Endodermal cell (in vitro differentiated cells): ENCODE measurements around the gene TSPAN33. TPM values are rescaled to one million over a fixed set of nuclear protein-coding genes. Genes with fewer than 3 reads are reported as not detected.

Experiments used
- DNase-seq: peaks from one replicate; pipeline ENCODE4 v3.0.0-alpha.2; 2017
- H3K27ac ChIP-seq: 2 replicates; pipeline ENCODE4 v1.5.1; 2013; ENCODE audit warnings: mild to moderate bottlenecking, low read depth, low read length, moderate library complexity
- H3K27me3 ChIP-seq: 2 replicates; pipeline ENCODE4 v1.6.1; 2013; ENCODE audit warnings: mild to moderate bottlenecking, low read length, moderate library complexity; ENCODE audit not compliant: insufficient read depth, control insufficient read depth, poor library complexity, severe bottlenecking
- H3K36me3 ChIP-seq: 2 replicates; pipeline ENCODE4 v1.7.0; 2013; ENCODE audit warnings: mild to moderate bottlenecking, low read length, moderate library complexity; ENCODE audit not compliant: control insufficient read depth, insufficient read depth
- H3K4me1 ChIP-seq: one replicate; pipeline ENCODE4 v1.7.0; 2013; ENCODE audit warnings: low read length; ENCODE audit not compliant: control insufficient read depth, insufficient read depth
- H3K4me3 ChIP-seq: 2 replicates; pipeline ENCODE4 v1.5.1; 2013; ENCODE audit warnings: mild to moderate bottlenecking, low read length, moderate library complexity
- H3K9ac ChIP-seq: 2 replicates; pipeline ENCODE4 v1.6.1; 2013; ENCODE audit warnings: mild to moderate bottlenecking, low read length, moderate library complexity; ENCODE audit not compliant: poor library complexity, severe bottlenecking; ENCODE audit errors: extremely low read depth
- H3K9me3 ChIP-seq: 2 replicates; pipeline ENCODE4 v1.6.1; 2013; ENCODE audit warnings: mild to moderate bottlenecking, low read length, moderate library complexity; ENCODE audit not compliant: control insufficient read depth
- H3K27ac Mint-ChIP-seq: 2 replicates; pipeline ENCODE4 v1.8.0; 2020; ENCODE audit warnings: mixed read lengths
- H3K27me3 Mint-ChIP-seq: 2 replicates; pipeline ENCODE4 v1.8.0; 2021; ENCODE audit warnings: mild to moderate bottlenecking, mixed read lengths; ENCODE audit not compliant: insufficient read depth
- H3K36me3 Mint-ChIP-seq: 2 replicates; pipeline ENCODE4 v1.8.0; 2020; ENCODE audit warnings: low read depth, mixed read lengths
- H3K4me1 Mint-ChIP-seq: 2 replicates; pipeline ENCODE4 v1.8.0; 2020; ENCODE audit warnings: mixed read lengths
- H3K4me3 Mint-ChIP-seq: 2 replicates; pipeline ENCODE4 v1.8.0; 2020; ENCODE audit warnings: mild to moderate bottlenecking, moderate library complexity, mixed read lengths
- H3K9me3 Mint-ChIP-seq: 2 replicates; pipeline ENCODE4 v1.8.0; 2020; ENCODE audit warnings: mild to moderate bottlenecking, mixed read lengths
- WGBS, 2 experiments: methylation state at CpG; one replicate each; pipeline versions ENCODE4 v1.1.5 to v1.1.7; 2013; ENCODE audit warnings: missing lambda C conversion rate in 2 of 2, mixed read lengths in 1 of 2; ENCODE audit not compliant: insufficient coverage in 1 of 2, insufficient read length in 1 of 2; 5-methylcytosine and 5-hydroxymethylcytosine counted together
- total RNA-seq, 2 donors: library from RNA; stranded (reverse); fragmentation: NEBNext Ultra II Directional in 1 of 2; extraction: Animal tissue kit (Norgen Biotek cat#: 25700) in 1 of 2; gene quantifications; 2 replicates in 1 of 2; 3 replicates in 1 of 2; pipeline ENCODE4 v1.2.1, GENCODE V29; 2021
- TF ChIP-seq, protein P1 (sequence below): fragments of 200-600 bp; sonication (generic); conservative IDR thresholded peaks from 2 replicates; pipeline ENCODE4 v1.5.0; 2021; ENCODE audit warnings: antibody characterized with exemption, mild to moderate bottlenecking

The TSPAN33 gene
- total RNA-seq, 2 donors from 2014 or later: 33.2 to 35.6 TPM

DNA sequence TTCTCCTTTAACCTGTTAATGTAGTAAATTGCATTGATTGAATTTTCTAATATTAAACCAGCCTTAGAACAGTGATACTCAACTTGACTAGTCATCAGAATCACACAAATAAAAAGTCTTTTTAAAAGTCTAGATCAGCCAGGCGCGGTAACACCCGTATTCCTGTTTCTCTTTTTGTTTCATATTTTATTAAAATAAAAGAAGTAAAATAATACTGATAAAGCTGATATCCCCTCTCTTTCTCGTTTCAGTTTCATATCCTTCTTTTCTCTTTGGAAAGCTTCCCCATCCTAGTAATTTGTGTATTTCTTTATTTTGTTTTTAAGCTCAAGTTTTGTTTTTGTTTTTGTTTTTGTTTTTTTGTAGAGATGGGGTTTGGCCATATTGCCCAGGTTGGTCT is 53.3 kb downstream of the TSPAN33 start:
- H3K27me3 ChIP-seq: no peaks in the 10 kb centered on the region
- no peak overlapping the region for H3K4me3 ChIP-seq
- peaks cover 19% of the 10 kb centered on the region for H3K9me3 ChIP-seq
- TF ChIP-seq, protein P1, sequence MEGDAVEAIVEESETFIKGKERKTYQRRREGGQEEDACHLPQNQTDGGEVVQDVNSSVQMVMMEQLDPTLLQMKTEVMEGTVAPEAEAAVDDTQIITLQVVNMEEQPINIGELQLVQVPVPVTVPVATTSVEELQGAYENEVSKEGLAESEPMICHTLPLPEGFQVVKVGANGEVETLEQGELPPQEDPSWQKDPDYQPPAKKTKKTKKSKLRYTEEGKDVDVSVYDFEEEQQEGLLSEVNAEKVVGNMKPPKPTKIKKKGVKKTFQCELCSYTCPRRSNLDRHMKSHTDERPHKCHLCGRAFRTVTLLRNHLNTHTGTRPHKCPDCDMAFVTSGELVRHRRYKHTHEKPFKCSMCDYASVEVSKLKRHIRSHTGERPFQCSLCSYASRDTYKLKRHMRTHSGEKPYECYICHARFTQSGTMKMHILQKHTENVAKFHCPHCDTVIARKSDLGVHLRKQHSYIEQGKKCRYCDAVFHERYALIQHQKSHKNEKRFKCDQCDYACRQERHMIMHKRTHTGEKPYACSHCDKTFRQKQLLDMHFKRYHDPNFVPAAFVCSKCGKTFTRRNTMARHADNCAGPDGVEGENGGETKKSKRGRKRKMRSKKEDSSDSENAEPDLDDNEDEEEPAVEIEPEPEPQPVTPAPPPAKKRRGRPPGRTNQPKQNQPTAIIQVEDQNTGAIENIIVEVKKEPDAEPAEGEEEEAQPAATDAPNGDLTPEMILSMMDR: no peak
- peaks cover 25% of the 10 kb centered on the region for H3K36me3 ChIP-seq
- Mint-ChIP-seq H3K27ac (no peak overlapping the region), H3K9me3 (peaks cover 6% of the 10 kb centered on the region), H3K4me1 (no peaks in the 10 kb centered on the region), H3K27me3 (no peaks in the 10 kb centered on the region), H3K36me3 (peaks cover 35% of the 10 kb centered on the region), H3K4me3 (no peak overlapping the region)
- no peak overlapping the region for H3K27ac ChIP-seq
- no peaks in the 10 kb centered on the region for H3K4me1 ChIP-seq
- H3K9ac ChIP-seq: no peak overlapping the region
- WGBS, 2 experiments: no CpG with 5 or more reads among the region's 4 CpGs
- DNase-seq: no peak

DNA sequence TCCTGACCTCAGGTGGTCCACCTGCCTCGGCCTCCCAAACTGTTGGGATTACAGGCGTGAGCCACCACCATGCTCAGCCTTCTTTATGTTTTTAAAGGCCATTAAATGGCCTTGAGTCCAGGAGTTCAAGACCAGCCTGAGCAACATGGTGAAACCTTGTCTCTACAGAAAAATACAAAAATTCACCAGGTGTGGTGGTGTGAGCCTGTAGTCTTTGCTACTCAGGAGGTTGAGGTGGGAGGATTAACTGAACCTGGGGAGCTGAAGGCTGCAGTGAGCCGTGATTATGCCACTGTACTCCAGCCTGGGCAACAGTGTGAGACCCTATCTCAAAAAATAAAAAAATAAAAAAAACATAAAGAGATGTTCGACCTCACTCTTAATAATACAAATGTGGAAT is 54.9 kb downstream of the TSPAN33 start:
- Histone ChIP-seq H3K4me3 (no peak overlapping the region), H3K27ac (no peak overlapping the region), H3K27me3 (no peaks in the 10 kb centered on the region), H3K4me1 (no peaks in the 10 kb centered on the region), H3K36me3 (peaks cover 17% of the 10 kb centered on the region), H3K9me3 (peaks cover 17% of the 10 kb centered on the region), H3K9ac (no peak overlapping the region)
- Mint-ChIP-seq H3K27me3 (no peaks in the 10 kb centered on the region), H3K27ac (no peak overlapping the region), H3K4me1 (no peaks in the 10 kb centered on the region), H3K36me3 (peaks cover 31% of the 10 kb centered on the region), H3K9me3 (peaks cover 6% of the 10 kb centered on the region), H3K4me3 (no peak overlapping the region)
- DNase-seq: no peak
- TF ChIP-seq, protein P1: no peak
- WGBS, 2 experiments: 92 to 97% methylated on average over 2 to 4 of the region's 4 CpGs

DNA sequence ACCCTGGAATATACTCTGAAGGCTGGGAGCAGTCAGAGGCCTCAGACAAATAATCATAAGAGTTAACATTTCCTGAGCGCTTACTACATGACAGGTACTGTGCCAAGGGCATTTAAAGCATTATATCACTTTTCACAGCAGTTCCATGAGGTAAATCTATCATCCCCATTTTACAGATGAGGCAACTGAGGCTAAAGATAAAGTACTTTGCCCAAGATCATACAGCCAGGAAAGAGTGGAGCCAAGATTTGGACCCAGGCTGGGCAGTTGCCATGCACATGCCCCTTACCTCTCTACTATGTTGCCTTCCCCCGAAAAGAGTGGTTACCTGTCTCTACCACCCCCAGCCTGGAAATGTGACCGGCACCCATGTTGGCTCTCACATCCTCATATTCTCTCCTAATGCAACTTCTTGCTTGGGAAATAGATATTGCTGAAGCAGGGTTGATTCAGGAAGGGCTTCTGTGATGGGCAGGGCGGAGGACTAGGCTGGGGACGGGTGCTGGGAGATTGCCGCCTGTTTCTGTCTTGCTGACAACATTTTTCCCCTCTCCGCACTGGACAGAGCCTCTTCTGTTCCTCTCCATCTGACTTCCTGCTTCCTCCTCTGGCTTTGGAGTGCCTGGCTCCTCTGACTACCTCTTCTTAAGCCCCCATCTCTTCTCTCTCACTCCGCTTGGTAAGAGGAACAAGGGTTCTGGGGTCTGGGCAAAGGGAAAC is 57.7 kb downstream of the TSPAN33 start:
- no peaks in the 10 kb centered on the region for H3K27me3 ChIP-seq
- no peaks in the 10 kb centered on the region for H3K4me1 ChIP-seq
- no peak for DNase-seq
- Mint-ChIP-seq H3K27ac (no peak overlapping the region), H3K4me3 (no peak overlapping the region), H3K9me3 (no peaks in the 10 kb centered on the region), H3K36me3 (peaks cover 43% of the 10 kb centered on the region), H3K27me3 (no peaks in the 10 kb centered on the region), H3K4me1 (no peaks in the 10 kb centered on the region)
- WGBS, 2 experiments: 88 to 94% methylated on average over 6 to 8 of the region's 8 CpGs
- H3K4me3 ChIP-seq: no peak overlapping the region
- no peak overlapping the region for H3K9ac ChIP-seq
- TF ChIP-seq, protein P1: no peak
- H3K36me3 ChIP-seq: peaks cover 15% of the 10 kb centered on the region
- no peak overlapping the region for H3K27ac ChIP-seq
- H3K9me3 ChIP-seq: peaks cover 5% of the 10 kb centered on the region
